Endothelial cell (in vitro differentiated cells): ENCODE data around the gene STARD8. TPM values are rescaled to one million over a fixed set of nuclear protein-coding genes. Genes with fewer than 3 reads are reported as not detected.

Experiments
- DNase-seq: peaks from one replicate; pipeline ENCODE4 v3.0.0; 2021; ENCODE audit warnings: low spot score
- H3K27ac Mint-ChIP-seq: one replicate; pipeline ENCODE4 v1.8.0; 2021; ENCODE audit warnings: mixed read lengths, inconsistent platforms; ENCODE audit not compliant: unreplicated experiment
- H3K27me3 Mint-ChIP-seq: one replicate; pipeline ENCODE4 v1.8.0; 2021; ENCODE audit warnings: mild to moderate bottlenecking, moderate library complexity, mixed read lengths, inconsistent platforms; ENCODE audit not compliant: unreplicated experiment
- H3K36me3 Mint-ChIP-seq: one replicate; pipeline ENCODE4 v1.8.0; 2021; ENCODE audit warnings: mild to moderate bottlenecking, low read depth, mixed read lengths, inconsistent platforms; ENCODE audit not compliant: unreplicated experiment
- H3K4me1 Mint-ChIP-seq: one replicate; pipeline ENCODE4 v1.8.0; 2021; ENCODE audit warnings: mild to moderate bottlenecking, mixed read lengths, inconsistent platforms; ENCODE audit not compliant: unreplicated experiment
- H3K4me3 Mint-ChIP-seq: one replicate; pipeline ENCODE4 v1.8.0; 2021; ENCODE audit warnings: mild to moderate bottlenecking, mixed read lengths, inconsistent platforms; ENCODE audit not compliant: unreplicated experiment
- H3K9me3 Mint-ChIP-seq: one replicate; pipeline ENCODE4 v1.8.0; 2021; ENCODE audit warnings: mixed read lengths, inconsistent platforms; ENCODE audit not compliant: unreplicated experiment
- CTCF ChIP-seq: fragments of 200-600 bp; sonication (generic); IDR thresholded peaks from one replicate; pipeline ENCODE4 v1.5.0; 2021; ENCODE audit warnings: antibody characterized with exemption; ENCODE audit not compliant: unreplicated experiment
- total RNA-seq: library from RNA; stranded (reverse); fragmentation: NEBNext Ultra II Directional; extraction: Animal tissue kit (Norgen Biotek cat#: 25700); gene quantifications from one replicate; pipeline ENCODE4 v1.2.1, GENCODE V29; 2021; ENCODE audit not compliant: unreplicated experiment

STARD8 gene
- total RNA-seq, 1 donor from 2014 or later = 82.7 TPM

- no peak for TF ChIP-seq CTCF
- H3K27me3 Mint-ChIP-seq = peaks cover 3% of the 10 kb centered on the region
- peaks cover 30% of the 10 kb centered on the region for H3K4me1 Mint-ChIP-seq
- H3K27ac Mint-ChIP-seq = no peak overlapping the region
- H3K4me3 Mint-ChIP-seq = no peak overlapping the region
- no peaks in the 10 kb centered on the region for H3K9me3 Mint-ChIP-seq
- H3K36me3 Mint-ChIP-seq = peaks cover 3% of the 10 kb centered on the region
- no peak for DNase-seq
These were observed 21.8 kb downstream of the STARD8 start for GRCh38 chrX:68669094-68669860.

- Mint-ChIP-seq H3K27me3 (peaks cover 3% of the 10 kb centered on the region), H3K9me3 (no peaks in the 10 kb centered on the region), H3K36me3 (no peaks in the 10 kb centered on the region), H3K4me1 (peaks cover 26% of the 10 kb centered on the region), H3K27ac (no peak overlapping the region), H3K4me3 (no peak overlapping the region)
- DNase-seq = no peak
- TF ChIP-seq CTCF = no peak
These were observed 22.4 kb downstream of the STARD8 start for GRCh38 chrX:68669871-68670270.

GRCh38 chrX:68671221-68671620 is 23.8 kb downstream of the STARD8 start:
- DNase-seq = no peak
- Mint-ChIP-seq H3K27ac (no peak overlapping the region), H3K27me3 (peaks cover 3% of the 10 kb centered on the region), H3K36me3 (no peaks in the 10 kb centered on the region), H3K4me3 (no peak overlapping the region), H3K4me1 (peaks cover 32% of the 10 kb centered on the region), H3K9me3 (no peaks in the 10 kb centered on the region)
- TF ChIP-seq CTCF = no peak

GRCh38 chrX:68672581-68673318 is 25.3 kb downstream of the STARD8 start:
- no peak for TF ChIP-seq CTCF
- Mint-ChIP-seq H3K27ac (peak overlapping the region; percentile 59), H3K4me1 (peaks cover 33% of the 10 kb centered on the region), H3K36me3 (no peaks in the 10 kb centered on the region), H3K9me3 (no peaks in the 10 kb centered on the region), H3K4me3 (no peak overlapping the region), H3K27me3 (peaks cover 3% of the 10 kb centered on the region)
- no peak for DNase-seq

- no peaks in the 10 kb centered on the region for H3K36me3 Mint-ChIP-seq
- no peak for TF ChIP-seq CTCF
- no peak overlapping the region for H3K4me3 Mint-ChIP-seq
- peaks cover 57% of the 10 kb centered on the region for H3K4me1 Mint-ChIP-seq
- no peaks in the 10 kb centered on the region for H3K27me3 Mint-ChIP-seq
- no peak for DNase-seq
- peak overlapping the region; percentile 78 for H3K27ac Mint-ChIP-seq
- H3K9me3 Mint-ChIP-seq = no peaks in the 10 kb centered on the region
These were observed 28.1 kb downstream of the STARD8 start for GRCh38 chrX:68675571-68675970.
